Measurements from ENCODE around the gene PDS5A.
"Not testable (repeated sequence)": the region's sequence is repeated elsewhere in the genome, so short reads cannot be mapped to it uniquely, and the experiment has no call there.

PDS5A gene

DNA sequence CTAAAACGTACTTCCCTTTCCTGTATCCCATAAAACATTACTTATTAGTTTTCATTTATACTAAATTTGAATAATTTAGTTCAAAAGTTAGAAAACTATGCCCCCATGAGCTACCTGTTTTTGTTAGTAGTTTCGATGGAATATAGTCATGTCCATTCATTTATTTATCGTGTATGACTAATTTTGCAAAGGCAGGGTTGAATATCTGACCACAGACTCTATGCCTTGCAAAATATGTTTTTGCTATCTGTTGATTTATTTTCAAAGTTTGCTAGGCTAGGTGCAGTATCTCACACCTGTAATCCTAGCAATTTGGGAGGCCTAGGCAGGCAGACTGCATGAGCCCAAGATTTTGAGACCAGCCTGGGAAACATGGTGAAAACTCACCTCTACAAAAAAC lies 78.4 kb downstream of the PDS5A start:
- no peak for DNase-seq (ENCODE audit: low read depth)

- DNase-seq (ENCODE audit: low read depth): no peak
Observed at GRCh38 chr4:39898015-39898414, 79.7 kb downstream of the PDS5A start.

DNA sequence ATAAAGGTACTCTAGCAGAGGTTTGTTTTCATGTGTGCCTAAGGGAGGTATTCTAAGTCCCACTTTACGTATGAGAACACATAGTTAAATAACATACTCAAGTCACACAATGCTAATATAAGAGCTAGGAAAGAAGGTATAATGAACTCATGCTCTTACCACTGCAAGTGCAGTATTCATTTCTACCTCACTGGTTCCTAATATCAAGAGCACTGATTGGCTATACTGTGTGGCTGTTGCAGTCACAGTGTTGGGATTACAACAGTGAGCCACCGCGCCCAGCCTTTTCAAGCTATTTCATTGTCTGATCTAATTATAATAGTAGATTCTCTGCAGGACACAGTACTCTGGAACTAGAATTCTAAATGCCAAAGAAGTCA lies 84.0 kb downstream of the PDS5A start:
- DNase-seq (ENCODE audit: low read depth): no peak

DNA sequence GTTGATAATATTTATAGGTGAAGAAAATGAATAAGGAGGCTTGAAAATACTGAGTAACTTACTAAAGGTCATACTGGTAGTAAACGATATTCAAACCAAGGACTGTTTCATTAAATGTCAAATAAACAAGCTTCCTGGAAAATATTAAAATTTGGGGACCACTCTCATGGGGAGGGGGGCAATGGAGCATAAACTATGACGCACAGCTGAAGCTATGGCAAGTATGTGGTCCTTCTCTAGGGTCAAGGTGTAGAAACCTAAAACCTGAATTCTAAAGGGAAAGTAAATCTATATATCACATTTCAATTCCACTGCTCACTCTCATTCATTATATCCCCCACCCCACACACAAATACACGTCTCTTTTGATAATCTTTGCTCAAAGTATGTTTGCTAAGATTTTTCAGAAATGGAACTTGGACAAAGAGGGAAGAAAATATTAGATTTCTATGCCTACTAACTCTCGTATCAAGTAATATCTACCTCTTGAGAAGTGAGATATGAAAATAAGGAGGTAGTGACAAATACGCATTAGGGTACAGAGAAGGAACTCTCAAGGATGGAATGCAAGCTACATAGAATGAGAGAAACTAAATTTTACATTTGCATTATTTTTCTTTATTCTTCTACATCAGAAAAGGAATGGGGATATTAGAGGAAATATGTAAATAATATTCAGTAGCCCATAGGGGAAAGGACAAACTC lies 84.6 kb downstream of the PDS5A start:
- DNase-seq (ENCODE audit: low read depth): no peak

- DNase-seq (ENCODE audit: low read depth): no peak
Observed at GRCh38 chr4:39889226-39889625, 88.5 kb downstream of the PDS5A start.

DNA sequence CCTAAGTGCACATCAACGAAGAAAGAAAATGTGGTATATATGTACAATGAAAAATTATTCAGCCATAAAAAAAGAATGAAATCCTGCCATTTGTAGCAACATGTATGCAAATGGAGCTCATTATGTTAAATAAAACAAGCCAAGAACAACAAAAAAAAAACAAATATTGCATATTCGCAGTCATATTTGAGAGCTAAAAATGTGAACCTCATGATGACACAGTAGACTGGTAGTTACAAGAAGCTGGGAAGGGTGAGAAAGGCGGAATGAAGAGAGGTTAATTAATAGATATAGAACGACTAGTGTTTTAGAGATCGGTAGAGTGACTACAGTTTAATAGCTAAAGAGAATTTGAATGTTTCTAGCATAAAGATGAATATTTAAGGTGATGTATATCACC lies 89.2 kb downstream of the PDS5A start:
- DNase-seq (ENCODE audit: low read depth): no peak

- no peak for DNase-seq (ENCODE audit: low read depth)
Observed at GRCh38 chr4:39883646-39884045, 94.1 kb downstream of the PDS5A start.

DNA sequence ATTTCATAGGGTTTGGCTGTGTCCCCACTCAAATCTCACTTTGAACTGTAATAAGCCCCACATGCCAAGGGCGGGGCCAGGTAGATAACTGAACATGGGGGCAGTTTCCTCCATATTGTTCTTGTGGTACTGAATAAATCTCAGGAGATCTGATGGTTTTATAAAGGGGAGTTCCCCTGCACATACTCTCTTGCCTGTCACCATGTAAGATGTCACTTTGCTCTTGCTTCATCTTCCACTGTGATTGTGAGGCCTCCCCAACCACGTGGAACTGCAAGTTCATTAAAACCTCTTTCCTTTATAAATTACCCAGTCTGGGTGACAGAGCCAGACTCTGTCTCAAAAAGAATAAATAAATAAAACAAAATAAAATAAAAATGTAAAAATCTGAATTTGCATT lies 95.9 kb downstream of the PDS5A start:
- DNase-seq (ENCODE audit: low read depth): no peak

DNA sequence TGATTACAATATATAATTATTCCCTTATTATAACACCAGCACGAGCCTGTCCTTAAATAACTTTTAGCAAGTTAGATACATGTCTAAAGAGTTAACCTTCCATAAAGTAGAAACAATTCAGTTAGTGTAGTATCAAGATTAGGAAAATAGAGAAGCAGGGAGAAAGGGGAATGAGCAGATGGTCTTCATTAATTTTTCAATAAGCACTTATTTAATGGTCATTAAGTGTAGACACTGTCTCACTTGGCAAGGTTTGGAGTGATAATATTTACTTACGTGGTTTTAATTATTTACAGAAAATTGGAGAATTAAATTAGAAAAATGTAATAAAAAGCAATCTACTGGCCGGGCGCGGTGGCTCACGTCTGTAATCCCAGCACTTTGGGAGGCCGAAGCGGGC lies 99.7 kb downstream of the PDS5A start:
- no peak for DNase-seq (ENCODE audit: low read depth)

GRCh38 chr4:39873823-39874222 lies 103.9 kb downstream of the PDS5A start:
- DNase-seq (ENCODE audit: low read depth): no peak

GRCh38 chr4:39865280-39865679 lies 112.4 kb downstream of the PDS5A start:
- no peak for DNase-seq (ENCODE audit: low read depth)

DNA sequence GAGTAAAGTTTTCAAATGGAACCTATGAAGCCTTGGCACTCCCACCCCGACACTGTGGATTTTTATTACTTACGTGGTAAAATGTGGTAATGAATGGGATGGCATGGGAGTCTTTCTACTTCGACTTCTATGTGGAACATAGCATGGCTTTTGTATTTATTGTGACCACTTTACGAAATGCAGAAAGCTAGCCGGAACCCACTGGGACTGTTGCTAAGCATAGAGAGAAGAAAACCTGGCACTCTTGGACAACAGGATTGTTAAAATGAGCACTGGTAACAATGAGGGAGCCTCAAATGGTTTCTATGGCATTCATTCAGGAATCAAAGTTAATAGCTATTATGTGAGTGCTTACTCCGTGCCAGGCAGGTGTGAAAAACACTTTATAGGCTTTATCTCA lies 113.3 kb downstream of the PDS5A start:
- DNase-seq (ENCODE audit: low read depth): no peak

- no peak for DNase-seq (ENCODE audit: low read depth)
Observed at GRCh38 chr4:39860804-39861203, 116.9 kb downstream of the PDS5A start.

DNA sequence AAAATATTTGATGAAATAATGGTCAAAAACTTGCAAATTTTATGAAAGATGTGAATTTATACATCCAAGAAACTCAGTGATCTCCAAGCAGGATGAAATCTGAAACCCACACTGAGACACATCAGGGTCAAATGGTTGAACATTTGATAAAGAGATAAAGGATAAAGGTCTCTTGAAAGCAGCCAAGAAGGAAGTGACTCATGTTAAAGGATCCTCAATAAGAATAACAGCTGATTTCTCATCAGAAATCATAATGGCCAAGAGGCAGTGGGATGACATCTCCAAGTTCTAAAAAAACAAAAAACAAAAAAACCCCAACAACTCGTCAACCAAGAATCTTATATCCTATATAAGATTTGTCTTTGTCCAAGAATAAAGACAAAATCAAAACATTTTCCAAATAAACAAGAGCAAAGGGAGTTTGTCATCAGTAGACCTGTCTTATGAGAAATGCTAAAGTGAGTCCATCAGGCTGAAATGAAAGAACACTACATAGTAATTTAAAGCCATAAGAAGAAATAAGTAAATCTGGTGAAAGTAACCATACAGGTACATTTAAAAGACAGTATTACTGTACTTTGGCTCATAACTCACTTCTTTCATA lies 121.7 kb downstream of the PDS5A start:
- no peak for DNase-seq (ENCODE audit: low read depth)

- DNase-seq (ENCODE audit: low read depth): no peak
Observed at GRCh38 chr4:39852636-39853035, 125.1 kb downstream of the PDS5A start.

DNA sequence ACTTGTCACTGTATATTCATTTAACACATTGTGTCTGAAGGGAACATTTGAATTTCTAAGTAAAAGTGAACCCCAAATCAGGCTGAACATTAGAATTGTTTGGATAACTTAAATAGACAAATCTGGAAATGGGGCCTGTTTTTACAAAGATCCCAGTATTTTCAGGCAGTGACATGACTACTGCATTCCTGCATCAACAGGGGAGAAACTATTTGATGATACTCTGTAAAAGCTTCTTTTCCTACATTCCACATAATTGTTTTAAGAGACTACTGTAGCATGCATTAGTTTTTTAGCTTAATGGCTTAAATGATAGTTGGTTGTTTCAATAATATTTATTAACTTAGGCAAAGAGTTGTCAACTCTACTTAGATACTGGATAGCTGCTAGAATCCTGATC lies 127.0 kb downstream of the PDS5A start:
- DNase-seq (ENCODE audit: low read depth): no peak

GRCh38 chr4:39846705-39847104 lies 131.0 kb downstream of the PDS5A start:
- DNase-seq (ENCODE audit: low read depth): no peak

GRCh38 chr4:39846120-39846519 lies 131.6 kb downstream of the PDS5A start:
- DNase-seq (ENCODE audit: low read depth): no peak

GRCh38 chr4:39841894-39842293 lies 135.8 kb downstream of the PDS5A start:
- DNase-seq (ENCODE audit: low read depth): no peak

DNA sequence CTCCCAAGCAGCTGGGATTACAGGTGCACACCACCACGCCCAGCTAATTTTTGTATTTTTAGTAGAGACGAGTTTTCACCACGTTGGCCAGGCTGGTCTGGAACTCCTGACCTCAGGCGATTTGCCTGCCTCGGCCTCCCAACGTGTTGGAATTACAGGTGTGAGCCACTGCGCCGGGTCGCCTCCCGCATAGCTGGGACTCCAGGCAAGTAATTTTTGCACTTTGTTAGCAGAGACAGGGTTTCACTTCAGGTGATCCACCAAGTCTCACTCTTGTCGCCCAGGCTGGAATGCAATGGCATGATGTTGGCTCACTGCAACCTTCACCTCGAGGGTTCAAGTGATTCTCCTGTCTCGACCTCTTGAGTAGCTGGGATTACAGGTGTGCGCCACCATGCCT lies 137.2 kb downstream of the PDS5A start:
- not testable (repeated sequence) for DNase-seq (ENCODE audit: low read depth)

GRCh38 chr4:39840027-39840426 lies 137.7 kb downstream of the PDS5A start:
- DNase-seq (ENCODE audit: low read depth): no peak

- DNase-seq (ENCODE audit: low read depth): not testable (repeated sequence)
Observed at GRCh38 chr4:39838431-39838830, 139.3 kb downstream of the PDS5A start.

DNA sequence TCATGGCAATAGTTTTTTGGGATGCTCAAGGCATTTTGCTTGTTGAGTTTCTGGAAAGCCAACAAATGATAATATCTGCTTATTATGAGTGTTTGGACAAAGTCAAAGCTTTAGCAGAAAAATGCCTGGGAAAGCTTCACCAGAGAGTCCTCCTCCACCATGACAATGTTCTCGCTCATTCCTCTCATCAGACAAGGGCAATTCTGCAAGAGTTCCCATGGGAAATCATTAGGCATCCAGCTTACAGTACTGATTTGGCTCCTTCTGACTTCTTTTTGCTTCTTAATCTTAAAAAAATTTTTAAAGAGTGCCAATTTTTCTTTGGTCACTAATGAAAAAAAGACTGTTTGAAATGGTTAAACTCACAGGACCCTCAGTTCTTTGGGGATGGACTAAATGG lies 143.4 kb downstream of the PDS5A start:
- DNase-seq (ENCODE audit: low read depth): no peak

DNA sequence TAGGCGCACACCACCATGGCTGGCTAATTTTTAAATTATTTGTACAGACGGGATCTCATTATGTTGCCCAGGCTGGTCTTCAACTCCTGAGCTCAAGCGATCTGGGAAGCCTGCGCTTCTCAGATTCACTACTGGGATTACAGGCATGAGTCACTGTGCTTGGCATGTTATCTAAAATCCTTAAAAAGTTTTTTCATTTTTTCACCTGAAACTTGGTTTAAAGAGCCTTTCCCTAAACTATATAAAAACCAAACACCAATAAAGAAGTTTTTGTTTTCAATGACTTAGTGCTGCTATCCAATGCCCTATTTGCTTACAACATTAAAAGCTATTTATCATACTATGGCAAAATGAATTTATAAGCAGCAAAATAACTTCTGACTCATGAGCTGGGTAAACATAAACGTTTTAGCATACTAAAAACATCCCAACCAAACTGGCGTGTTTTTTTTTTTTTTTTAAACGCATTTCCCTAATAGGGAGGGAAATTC lies 151.9 kb downstream of the PDS5A start:
- no peak for DNase-seq (ENCODE audit: low read depth)

Data from T follicular helper cell (primary cell).